Ishikawa (cell line): ENCODE results near the gene SMYD4.

Source experiments
- CEBPB ChIP-seq: IDR thresholded peaks from 2 replicates; pipeline ENCODE4 v1.6.1; 2012
- CREB1 ChIP-seq: IDR thresholded peaks from 2 replicates; pipeline ENCODE4 v1.6.1; 2012; ENCODE audit warnings: low read depth
- EGR1 ChIP-seq: IDR thresholded peaks from 2 replicates; pipeline ENCODE4 v1.6.1; 2012
- EP300 ChIP-seq: IDR thresholded peaks from 2 replicates; pipeline ENCODE4 v1.6.1; 2012; ENCODE audit warnings: borderline replicate concordance
- FOXM1 ChIP-seq: IDR thresholded peaks from 2 replicates; pipeline ENCODE4 v1.6.1; 2012; ENCODE audit warnings: low read depth, borderline replicate concordance
- MAX ChIP-seq: IDR thresholded peaks from 2 replicates; pipeline ENCODE4 v1.6.1; 2012
- NFIC ChIP-seq: IDR thresholded peaks from 2 replicates; pipeline ENCODE4 v1.6.1; 2012
- RAD21 ChIP-seq: IDR thresholded peaks from 2 replicates; pipeline ENCODE4 v1.6.1; 2012; ENCODE audit warnings: low read depth
- REST ChIP-seq: IDR thresholded peaks from 2 replicates; pipeline ENCODE4 v1.6.1; 2012; ENCODE audit warnings: low read depth, mild to moderate bottlenecking
- TAF1 ChIP-seq: IDR thresholded peaks from 2 replicates; pipeline ENCODE4 v1.6.1; 2012; ENCODE audit warnings: low read depth, mild to moderate bottlenecking
- TCF12 ChIP-seq: IDR thresholded peaks from 2 replicates; pipeline ENCODE4 v1.6.1; 2012; ENCODE audit warnings: low read depth
- TEAD4 ChIP-seq: IDR thresholded peaks from 2 replicates; pipeline ENCODE4 v1.6.1; 2012
- USF1 ChIP-seq: IDR thresholded peaks from 2 replicates; pipeline ENCODE4 v1.6.1; 2012
- YY1 ChIP-seq: IDR thresholded peaks from 2 replicates; pipeline ENCODE4 v1.6.1; 2012; ENCODE audit warnings: low read depth
- ZBTB7A ChIP-seq: IDR thresholded peaks from 2 replicates; pipeline ENCODE4 v1.6.1; 2012; ENCODE audit warnings: low read depth

The SMYD4 gene

GRCh38 chr17:1839516-1839915 is 9.8 kb upstream of the SMYD4 start:
- TF ChIP-seq CEBPB (no peak), USF1 (no peak), RAD21 (no peak), TCF12 (no peak), ZBTB7A (no peak), MAX (no peak), NFIC (no peak)

- TF ChIP-seq CEBPB (no peak), USF1 (no peak), TAF1 (no peak), CREB1 (no peak), MAX (no peak), TCF12 (no peak), NFIC (no peak), RAD21 (no peak), REST (no peak), ZBTB7A (no peak), YY1 (no peak), EP300 (no peak), FOXM1 (no peak)
Measured at GRCh38 chr17:1834380-1835149, 4.9 kb upstream of the SMYD4 start.

- TF ChIP-seq RAD21 = no peak
- no peak for TF ChIP-seq TAF1
- TF ChIP-seq EGR1 = no peak
- no peak for TF ChIP-seq CEBPB
- TF ChIP-seq NFIC = no peak
- no peak for TF ChIP-seq USF1
- TF ChIP-seq ZBTB7A = no peak
- no peak for TF ChIP-seq YY1
- no peak for TF ChIP-seq CREB1
- no peak for TF ChIP-seq TEAD4
- no peak for TF ChIP-seq EP300
- no peak for TF ChIP-seq MAX
- no peak for TF ChIP-seq REST
- TF ChIP-seq FOXM1 = no peak
- TF ChIP-seq TCF12 = no peak
Measured at GRCh38 chr17:1830288-1830687, 586 bp upstream of the SMYD4 start.

- TF ChIP-seq YY1 (no peak), CEBPB (no peak), RAD21 (no peak), ZBTB7A (no peak), MAX (no peak), EP300 (no peak), FOXM1 (no peak), TEAD4 (no peak), CREB1 (no peak), TAF1 (no peak), TCF12 (no peak), REST (no peak), NFIC (no peak), USF1 (no peak), EGR1 (no peak)
Measured at GRCh38 chr17:1829216-1829591, 498 bp downstream of the SMYD4 start.
